HepG2 (cell line): ENCODE results near the gene NPSR1. TPM values are rescaled to one million over a fixed set of nuclear protein-coding genes. Genes with fewer than 3 reads are reported as not detected.

Experiments
- ATAC-seq: fragments of 200-7000 bp; cut with Tn5 transposase; 3 replicates; pipeline ENCODE4 v1.9.1; 2020; ENCODE audit warnings: mild to moderate bottlenecking, moderate library complexity
- BruUV-seq: library from RNA; stranded (reverse); fragments of 400-500 nt; replicated peaks from 2 replicates; lab custom pipeline; 2021; lab: Mats Ljungman, UMichigan
- CTCF ChIA-PET: fragments of 300-600 bp; formaldehyde crosslinking; extraction: SDS; loops from one replicate; lab custom pipeline; 2021; ENCODE audit warnings: low total read pairs, inconsistent platforms, low intra/inter-chr PET ratio; lab: Yijun Ruan, JAX
- POLR2A ChIA-PET: fragments of 350-600 bp; sonication (Branson Sonifier 250); formaldehyde crosslinking; loops from one replicate; lab custom pipeline; 2020; ENCODE audit warnings: antibody characterized with exemption, inconsistent platforms; lab: Yijun Ruan, JAX
- DNase-seq: peaks from one replicate; pipeline ENCODE4 v3.0.0-alpha.2; 2015; ENCODE audit warnings: low spot score
- FAIRE-seq: peaks from 3 replicates; lab custom pipeline; 2011; peaks lifted over from hg19 to GRCh38; lab: Jason Lieb, UNC
- H2AFZ ChIP-seq: one replicate; pipeline ENCODE4 v1.6.1; 2011; ENCODE audit warnings: low read length, inconsistent platforms
- H3K27ac ChIP-seq: fragments of 300-600 bp; 3 replicates; pipeline ENCODE4 v1.8.0; 2011; ENCODE audit warnings: mixed run types, mild to moderate bottlenecking, mixed read lengths, low read length, inconsistent platforms; ENCODE audit not compliant: insufficient read depth; ENCODE audit errors: extremely low read length
- H3K27me3 ChIP-seq, 2 experiments: fragments of 200-600 bp in 1 of 2; 2 replicates in 1 of 2; 3 replicates in 1 of 2; pipeline versions ENCODE4 v1.6.0 to v1.8.0; 2011; ENCODE audit warnings: low read length in 2 of 2, mild to moderate bottlenecking in 2 of 2, moderate library complexity in 2 of 2, inconsistent platforms in 1 of 2; ENCODE audit not compliant: insufficient read depth in 2 of 2, control insufficient read depth in 1 of 2
- H3K36me3 ChIP-seq, 2 experiments: fragments of 200-600 bp in 1 of 2; replicated peaks in 1 of 2; 2 replicates in 1 of 2; 3 replicates in 1 of 2; pipeline versions ENCODE4 v1.5.1 to v1.8.0; 2011; ENCODE audit warnings: low read length in 2 of 2, inconsistent platforms in 1 of 2; ENCODE audit not compliant: insufficient read depth in 2 of 2, control insufficient read depth in 1 of 2
- H3K4me1 ChIP-seq: 2 replicates; pipeline ENCODE4 v1.5.1; 2012; ENCODE audit warnings: low read length, inconsistent platforms; ENCODE audit not compliant: insufficient read depth
- H3K4me2 ChIP-seq: 2 replicates; pipeline ENCODE4 v1.6.0; 2011; ENCODE audit warnings: low read depth, low read length, inconsistent platforms
- H3K4me3 ChIP-seq, 3 experiments: fragments of 200-600 bp in 1 of 3; sonication (generic), shearing (Covaris generic) in 1 of 3; replicated peaks in 1 of 3; 2 replicates each; pipeline ENCODE4 v1.5.1; 2011 to 2016; ENCODE audit warnings: low read length in 3 of 3, inconsistent platforms in 2 of 3, low read depth in 2 of 3, mild to moderate bottlenecking in 2 of 3, control low read depth in 1 of 3, mixed read lengths in 1 of 3; ENCODE audit not compliant: insufficient read depth in 1 of 3
- H3K79me2 ChIP-seq: one replicate; pipeline ENCODE4 v1.6.1; 2011; ENCODE audit warnings: low read length, inconsistent platforms; ENCODE audit not compliant: insufficient read depth
- H3K9ac ChIP-seq: 2 replicates; pipeline ENCODE4 v1.6.0; 2011; ENCODE audit warnings: mild to moderate bottlenecking, low read depth, low read length, inconsistent platforms; ENCODE audit not compliant: insufficient read depth
- H3K9me3 ChIP-seq: 2 replicates; pipeline ENCODE4 v1.5.1; 2012; ENCODE audit warnings: mild to moderate bottlenecking, low read length
- H4K20me1 ChIP-seq: 2 replicates; pipeline ENCODE4 v1.6.0; 2011; ENCODE audit warnings: inconsistent platforms, mild to moderate bottlenecking, low read length, moderate library complexity; ENCODE audit not compliant: insufficient read depth
- RARA ChIP-seq: IDR thresholded peaks from 2 replicates; pipeline ENCODE4 v1.6.1; 2016; ENCODE audit warnings: missing genetic modification reagents, missing compliant biosample characterization
- SMAD1 ChIP-seq: sonication (generic); formaldehyde crosslinking; IDR thresholded peaks from 2 replicates; pipeline ENCODE4 v1.4.0; 2020; ENCODE audit warnings: missing genetic modification reagents, low read depth, mild to moderate bottlenecking, borderline replicate concordance
- ZFP82 ChIP-seq: sonication (generic); formaldehyde crosslinking; IDR thresholded peaks from 2 replicates; pipeline ENCODE4 v1.5.1; 2020; ENCODE audit warnings: mild to moderate bottlenecking, missing genetic modification reagents, borderline replicate concordance
- ZNF282 ChIP-seq: fragments of 450-650 bp; IDR thresholded peaks from 2 replicates; pipeline ENCODE4 v1.6.1; 2018; ENCODE audit not compliant: partially characterized antibody
- ZNF512B ChIP-seq: sonication (generic); formaldehyde crosslinking; IDR thresholded peaks from 2 replicates; pipeline ENCODE4 v1.5.1; 2020; ENCODE audit warnings: missing genetic modification reagents, mild to moderate bottlenecking, borderline replicate concordance
- WGBS: methylation state at CpG from one replicate; pipeline ENCODE4 v1.1.6; 2017; ENCODE audit warnings: low lambda C conversion rate; 5-methylcytosine and 5-hydroxymethylcytosine counted together
- in situ Hi-C: cut with HindIII; loops from 2 replicates; pipeline ENCODE4 v1.10.0; 2017; ENCODE audit warnings: low pct_unique_long_range_greater_than_20kb; ENCODE audit not compliant: extremely low pct_ligation_motif_present
- intact Hi-C: fragments of 100-400 bp; cut with micrococcal nuclease; formaldehyde crosslinking; loops from one replicate; pipeline ENCODE4 v1.10.0; 2022; ENCODE audit not compliant: unreplicated experiment
- polyA plus RNA-seq, 8 experiments: library from polyadenylated mRNA; depleted of rRNA in 3 of 8; stranded (reverse) in 7 of 8; unstranded in 1 of 8; fragments of >200 nt; fragmentation: Illumina TruSeq in 4 of 8; extraction: Trizol in 4 of 8; gene quantifications; 2 replicates each; pipeline versions ENCODE4 v1.2.1 to v1.2.3, GENCODE V29; 2011 to 2016; ENCODE audit warnings: low read depth in 4 of 8, missing spikeins in 1 of 8, mixed read lengths in 1 of 8; ENCODE audit not compliant: insufficient read depth in 1 of 8
- total RNA-seq, 5 experiments: library from RNA; depleted of rRNA; stranded (reverse); fragments of >200 nt; fragmentation: Illumina TruSeq; extraction: Trizol; gene quantifications; 2 replicates each; pipeline ENCODE4 v1.2.3, GENCODE V29; 2016; ENCODE audit warnings: low read depth in 1 of 5

Gene NPSR1
- total and polyA plus RNA-seq, 2 of the 13 experiments (the other 11 are each of a cell fraction or from before 2014, with no cell fraction given): not detected

GRCh38 chr7:34696415-34696814 lies 38.4 kb downstream of the NPSR1 start:
- no peak overlapping the region for H3K9ac ChIP-seq
- H3K4me3 ChIP-seq: no peak overlapping the region
- no peak overlapping the region for H3K27ac ChIP-seq
- BruUV-seq: no TSS peak
- CTCF ChIA-PET: no interaction called here
- in situ Hi-C loops (no loop called here), intact Hi-C loops (no loop called here)
- POLR2A ChIA-PET: no interaction called here
- no peak for DNase-seq
- no peaks in the 10 kb centered on the region for H4K20me1 ChIP-seq
- H2AFZ ChIP-seq: no peak overlapping the region
- no peaks in the 10 kb centered on the region for H3K79me2 ChIP-seq
- TF ChIP-seq ZFP82 (CRISPR knock-in tag): peak; percentile 93
- TF ChIP-seq ZNF512B (CRISPR knock-in tag): no peak
- H3K4me1 ChIP-seq: no peaks in the 10 kb centered on the region
- H3K36me3 ChIP-seq: no peaks in the 10 kb centered on the region
- H3K9me3 ChIP-seq: peaks cover 24% of the 10 kb centered on the region
- WGBS: 51% methylated on average over 1 of the region's 1 CpG
- no peak for ATAC-seq
- FAIRE-seq: no peak
- no peak overlapping the region for H3K4me2 ChIP-seq
- no peaks in the 10 kb centered on the region for H3K27me3 ChIP-seq

- Histone ChIP-seq H3K9ac (no peak overlapping the region), H4K20me1 (no peaks in the 10 kb centered on the region), H3K4me1 (no peaks in the 10 kb centered on the region), H3K27me3 (no peaks in the 10 kb centered on the region), H3K9me3 (no peaks in the 10 kb centered on the region), H3K4me3 (no peak overlapping the region)
- BruUV-seq: no TSS peak
- FAIRE-seq (no peak), ATAC-seq (no peak)
- WGBS: 95% methylated on average over 2 of the region's 2 CpGs
- intact Hi-C loops: no loop called here
- TF ChIP-seq RARA (CRISPR knock-in tag) (no peak), ZNF282 (no peak), SMAD1 (CRISPR knock-in tag) (no peak)
- TF ChIP-seq, all 625 proteins: peak for 0
- H2AFZ ChIP-seq: no peak overlapping the region
- ChIA-PET CTCF (no interaction called here), POLR2A (no interaction called here)
- no peak for DNase-seq
- H3K79me2 ChIP-seq: no peaks in the 10 kb centered on the region
- in situ Hi-C loops: no loop called here
- H3K27ac ChIP-seq: no peak overlapping the region
- no peak overlapping the region for H3K4me2 ChIP-seq
- peaks cover 5 to 7% of the 10 kb centered on the region in 2 experiments; a peak in 3 of 5 replicates for H3K36me3 ChIP-seq
Measured at GRCh38 chr7:34709771-34710170, 51.8 kb downstream of the NPSR1 start.
